Large intestine (tissue), 3 donors: ENCODE results near the gene GPC5. TPM values are rescaled to one million over a fixed set of nuclear protein-coding genes. Genes with fewer than 3 reads are reported as not detected.
"Not testable (repeated sequence)": the region's sequence is repeated elsewhere in the genome, so short reads cannot be mapped to it uniquely, and the experiment has no call there.

Experiments used
- DNase-seq, 2 donors: peaks; one replicate each; pipeline versions ENCODE4 v3.0.0 to v3.0.0-alpha.2; 2013
- H3K27ac ChIP-seq: one replicate; pipeline ENCODE4 v1.5.1; 2013; ENCODE audit warnings: low read length
- H3K27me3 ChIP-seq: 2 replicates; pipeline ENCODE4 v1.6.1; 2013; ENCODE audit warnings: low read length; ENCODE audit not compliant: control insufficient read depth, insufficient read depth
- H3K36me3 ChIP-seq: 2 replicates; pipeline ENCODE4 v1.6.1; 2013; ENCODE audit warnings: low read length; ENCODE audit not compliant: control insufficient read depth, insufficient read depth
- H3K4me1 ChIP-seq: one replicate; pipeline ENCODE4 v1.6.1; 2013; ENCODE audit warnings: low read length; ENCODE audit not compliant: control insufficient read depth, insufficient read depth
- H3K4me3 ChIP-seq: one replicate; pipeline ENCODE4 v1.5.1; 2013; ENCODE audit warnings: low read length
- H3K9me3 ChIP-seq: one replicate; pipeline ENCODE4 v1.6.1; 2013; ENCODE audit warnings: mild to moderate bottlenecking, low read depth, low read length, moderate library complexity; ENCODE audit not compliant: control insufficient read depth
- WGBS: methylation state at CpG from one replicate; pipeline ENCODE4 v1.1.5; 2013; ENCODE audit warnings: low lambda C conversion rate; ENCODE audit not compliant: insufficient coverage; 5-methylcytosine and 5-hydroxymethylcytosine counted together
- polyA plus RNA-seq: library from polyadenylated mRNA; unstranded; fragments of 120-200 nt; gene quantifications from one replicate; pipeline ENCODE4 v1.2.1, GENCODE V29; 2013

GPC5 gene
- polyA plus RNA-seq, 1 donor: 0.42 TPM

DNA sequence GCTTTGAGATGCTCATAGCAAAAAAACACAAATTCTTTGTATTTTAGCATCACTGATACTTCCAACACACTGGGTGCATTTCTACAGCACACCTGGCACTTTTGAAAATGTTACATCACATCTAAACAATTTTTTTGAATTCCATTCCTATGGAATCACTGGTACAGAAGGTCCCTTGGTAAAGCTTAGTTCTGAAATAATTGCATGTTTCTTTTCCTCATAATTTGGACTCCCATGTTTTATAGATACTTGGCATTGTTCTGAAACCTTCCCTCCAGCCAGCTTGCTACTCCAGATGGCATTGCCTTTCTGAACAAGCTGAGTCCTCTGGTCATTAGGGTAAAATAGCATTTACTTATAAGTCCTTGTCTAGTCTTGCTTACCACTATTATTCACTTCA lies 1346.8 kb downstream of the GPC5 start:
- Histone ChIP-seq H3K27me3 (no peaks in the 10 kb centered on the region), H3K36me3 (no peaks in the 10 kb centered on the region), H3K4me3 (no peak overlapping the region)

DNA sequence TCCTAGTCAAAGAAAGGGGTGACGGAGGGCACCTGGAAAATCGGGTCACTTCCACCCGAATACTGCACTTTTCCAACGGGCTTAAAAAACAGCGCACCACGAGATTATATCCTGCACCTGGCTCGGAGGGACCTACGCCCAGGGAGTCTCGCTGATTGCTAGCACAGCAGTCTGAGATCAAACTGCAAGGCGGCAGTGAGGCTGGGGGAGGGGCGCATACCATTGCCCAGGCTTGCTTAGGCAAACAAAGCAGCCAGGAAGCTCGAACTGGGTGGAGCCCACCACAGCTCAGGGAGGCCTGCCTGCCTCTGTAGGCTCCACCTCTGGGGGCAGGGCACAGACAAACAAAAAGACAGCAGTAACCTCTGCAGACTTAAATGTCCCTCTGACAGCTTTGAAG lies 1354.3 kb downstream of the GPC5 start:
- H3K27ac ChIP-seq, H3K27me3 ChIP-seq, H3K4me1 ChIP-seq, H3K9me3 ChIP-seq, H3K36me3 ChIP-seq, H3K4me3 ChIP-seq, DNase-seq: not testable (repeated sequence)
- WGBS: no CpG with 5 or more reads among the region's 12 CpGs

More for the DNA sequence above, 1346.8 kb downstream of the GPC5 start:
- Histone ChIP-seq H3K27ac (no peak overlapping the region), H3K9me3 (no peaks in the 10 kb centered on the region), H3K4me1 (no peaks in the 10 kb centered on the region)
- DNase-seq: no peak

DNA sequence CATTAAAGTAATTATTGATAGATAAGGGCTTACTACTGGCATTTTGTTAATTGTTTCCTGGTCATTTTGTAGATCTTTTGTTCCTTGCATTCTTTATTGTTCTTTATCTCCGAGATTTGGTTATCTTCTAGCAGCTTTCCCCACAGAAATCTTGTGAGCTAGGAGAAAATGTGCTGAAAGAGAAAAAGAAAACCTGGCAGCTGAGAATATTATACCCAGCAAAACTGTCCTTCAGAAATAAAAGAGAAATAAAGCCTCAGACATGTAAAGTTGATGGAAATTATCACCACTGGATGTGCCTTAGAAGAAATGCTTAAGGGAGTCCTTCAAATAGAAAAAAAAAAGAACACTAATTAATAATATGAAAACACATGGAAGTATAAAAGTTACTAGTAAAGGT lies 1363.3 kb downstream of the GPC5 start:
- Histone ChIP-seq H3K36me3 (no peaks in the 10 kb centered on the region), H3K27me3 (no peaks in the 10 kb centered on the region), H3K4me3 (no peak overlapping the region), H3K4me1 (no peaks in the 10 kb centered on the region), H3K27ac (no peak overlapping the region), H3K9me3 (peaks cover 9% of the 10 kb centered on the region)
- 100% methylated on average over 1 of the region's 1 CpG for WGBS
- no peak for DNase-seq

DNA sequence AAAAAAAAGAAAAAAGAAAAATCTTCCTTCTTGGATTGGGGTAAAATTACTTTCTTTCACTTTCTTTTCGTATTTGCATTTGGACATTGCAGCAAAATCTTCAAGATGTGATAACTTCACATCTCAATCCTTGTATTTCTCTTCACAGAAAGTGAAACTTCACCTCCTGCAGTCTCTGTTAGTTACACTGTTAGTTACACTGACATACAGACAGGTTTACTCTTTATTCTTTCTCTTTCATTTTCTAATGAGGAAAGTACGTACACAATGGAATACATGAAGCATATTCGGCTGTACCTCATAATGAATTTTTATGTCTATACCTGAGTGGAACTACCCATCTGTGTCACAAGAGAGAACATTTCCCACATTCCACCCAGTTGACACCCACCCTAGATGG lies 1369.0 kb downstream of the GPC5 start:
- Histone ChIP-seq H3K4me1 (no peaks in the 10 kb centered on the region), H3K27ac (no peak overlapping the region), H3K4me3 (no peak overlapping the region), H3K36me3 (no peaks in the 10 kb centered on the region), H3K9me3 (no peaks in the 10 kb centered on the region), H3K27me3 (no peaks in the 10 kb centered on the region)
- peak in 1 of 2 donors; percentile 28 for DNase-seq
- WGBS: 67% methylated on average over 3 of the region's 3 CpGs

DNA sequence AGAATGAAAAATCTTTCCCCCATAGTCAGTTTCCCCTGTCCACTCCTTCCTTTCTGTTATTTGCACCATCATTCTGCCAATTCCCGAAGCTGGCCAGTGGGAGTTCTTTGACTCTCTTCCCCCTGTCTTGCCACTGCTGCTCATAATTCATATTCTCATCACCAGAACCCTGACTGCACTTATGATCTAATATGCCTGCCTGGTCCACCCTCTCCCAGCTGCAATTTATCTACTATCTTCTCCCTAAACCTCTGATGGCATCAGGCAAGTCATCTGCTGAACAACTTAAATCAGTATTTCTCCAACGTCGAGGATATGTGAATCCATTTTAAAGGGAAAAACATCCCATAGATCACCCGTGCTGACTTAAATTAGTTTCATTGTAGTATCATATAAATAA lies 1370.2 kb downstream of the GPC5 start:
- no peak overlapping the region for H3K4me3 ChIP-seq
- 88% methylated on average over 3 of the region's 4 CpGs for WGBS
- no peaks in the 10 kb centered on the region for H3K27me3 ChIP-seq
- no peaks in the 10 kb centered on the region for H3K4me1 ChIP-seq
- no peaks in the 10 kb centered on the region for H3K36me3 ChIP-seq
- DNase-seq: no peak
- no peaks in the 10 kb centered on the region for H3K9me3 ChIP-seq
- no peak overlapping the region for H3K27ac ChIP-seq

DNA sequence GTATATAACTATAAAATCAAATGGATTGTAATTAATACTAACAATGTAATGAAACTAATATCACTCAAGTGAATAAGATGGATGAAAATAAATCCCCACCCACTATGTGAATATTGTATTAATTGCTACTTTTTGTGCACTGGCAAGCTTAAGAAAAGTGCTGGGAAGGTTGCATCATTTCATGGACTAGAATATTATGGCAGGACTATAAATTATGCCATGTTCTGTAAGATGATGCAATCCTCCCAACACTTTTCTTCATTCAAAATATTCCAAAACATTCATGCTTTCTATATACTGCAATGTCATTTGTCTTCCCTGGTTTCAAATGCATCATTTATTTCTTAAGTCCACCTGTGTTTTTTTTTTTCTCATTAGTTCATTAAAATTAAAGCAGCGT lies 1370.6 kb downstream of the GPC5 start:
- Histone ChIP-seq H3K9me3 (no peaks in the 10 kb centered on the region), H3K4me1 (no peaks in the 10 kb centered on the region), H3K4me3 (no peak overlapping the region), H3K27me3 (no peaks in the 10 kb centered on the region), H3K36me3 (no peaks in the 10 kb centered on the region), H3K27ac (no peak overlapping the region)
- no peak for DNase-seq
- 100% methylated on average over 1 of the region's 1 CpG for WGBS

DNA sequence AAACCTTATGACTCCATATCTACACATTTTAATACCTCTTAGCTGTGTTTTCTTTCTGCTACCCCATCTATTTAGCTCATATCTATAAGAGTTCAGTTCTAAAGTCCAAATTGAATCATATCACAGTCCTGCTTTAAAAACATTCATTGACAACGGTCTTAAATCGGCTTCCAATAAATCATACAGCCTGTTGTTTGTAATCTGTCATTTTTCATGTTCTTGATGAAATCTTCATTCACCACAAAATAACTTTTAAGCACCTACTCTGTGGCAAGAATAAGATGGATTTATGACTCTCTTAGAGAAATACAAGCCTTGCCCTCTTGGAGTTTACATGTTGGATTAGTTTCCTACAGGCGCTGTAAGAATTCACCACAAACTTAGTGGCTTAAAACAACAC lies 1377.2 kb downstream of the GPC5 start:
- no CpG with 5 or more reads among the region's 3 CpGs for WGBS
- Histone ChIP-seq H3K9me3 (no peaks in the 10 kb centered on the region), H3K27ac (no peak overlapping the region), H3K4me3 (no peak overlapping the region), H3K36me3 (no peaks in the 10 kb centered on the region), H3K4me1 (no peaks in the 10 kb centered on the region), H3K27me3 (no peaks in the 10 kb centered on the region)
- DNase-seq: peak in 1 of 2 donors; percentile 26

DNA sequence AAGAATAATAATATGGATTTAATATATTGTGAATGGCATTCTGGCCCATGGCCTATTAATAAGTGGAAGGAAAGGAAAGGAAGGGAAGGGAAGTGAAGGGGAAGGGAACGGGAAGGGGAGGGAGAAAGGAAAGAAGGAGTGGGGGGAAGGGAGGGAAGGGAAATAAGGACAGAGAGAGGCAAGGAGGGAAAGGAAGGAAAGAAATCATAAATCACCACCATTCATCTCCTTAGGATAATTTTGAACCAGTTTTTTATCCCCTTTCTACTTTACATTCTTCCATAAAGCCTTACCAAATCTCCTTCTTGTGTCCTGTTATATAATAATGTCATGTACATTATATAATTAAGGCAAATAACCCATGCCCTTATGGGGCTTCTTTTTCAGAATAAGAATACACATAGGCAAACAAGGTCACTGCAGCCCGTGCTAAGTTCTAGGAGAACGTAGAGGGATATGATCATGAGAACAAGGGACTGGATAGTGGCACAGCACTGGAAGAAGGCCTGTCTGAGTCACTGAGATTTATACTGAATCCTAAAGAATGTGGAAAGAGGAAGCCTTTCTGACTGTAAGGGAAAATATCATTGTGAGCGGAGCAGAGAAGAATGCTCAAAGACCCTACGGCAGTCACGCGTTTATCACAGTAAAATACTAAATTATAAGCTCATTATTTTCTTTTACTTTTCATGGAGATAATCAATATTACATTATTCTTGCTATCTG lies 1383.7 kb downstream of the GPC5 start:
- Histone ChIP-seq H3K4me1 (no peaks in the 10 kb centered on the region), H3K4me3 (no peak overlapping the region), H3K27ac (no peak overlapping the region), H3K27me3 (no peaks in the 10 kb centered on the region), H3K9me3 (no peaks in the 10 kb centered on the region), H3K36me3 (no peaks in the 10 kb centered on the region)
- 100% methylated on average over 1 of the region's 7 CpGs for WGBS
- DNase-seq: no peak

DNA sequence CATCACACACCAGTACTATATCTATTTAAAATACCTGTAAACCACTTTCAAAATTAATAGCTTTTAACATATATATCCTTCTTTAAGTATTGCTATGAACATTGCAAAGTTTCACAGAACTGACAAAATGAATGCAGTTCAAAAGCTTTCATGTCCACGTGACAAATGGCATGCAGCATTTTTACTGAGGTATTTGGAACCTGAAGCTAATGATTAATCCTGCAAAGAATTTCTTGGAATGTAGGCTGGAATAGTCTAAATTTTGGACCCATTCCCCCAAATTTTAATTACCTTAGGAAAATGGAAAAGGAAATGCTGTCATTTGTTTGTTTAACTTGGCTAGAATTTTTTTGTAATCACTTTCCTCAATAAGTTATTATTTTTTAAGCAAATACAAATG lies 1404.4 kb downstream of the GPC5 start:
- Histone ChIP-seq H3K36me3 (no peaks in the 10 kb centered on the region), H3K27ac (no peak overlapping the region), H3K9me3 (no peaks in the 10 kb centered on the region), H3K27me3 (no peaks in the 10 kb centered on the region), H3K4me3 (no peak overlapping the region), H3K4me1 (no peaks in the 10 kb centered on the region)
- DNase-seq: no peak
- WGBS: no CpG with 5 or more reads among the region's 1 CpG

DNA sequence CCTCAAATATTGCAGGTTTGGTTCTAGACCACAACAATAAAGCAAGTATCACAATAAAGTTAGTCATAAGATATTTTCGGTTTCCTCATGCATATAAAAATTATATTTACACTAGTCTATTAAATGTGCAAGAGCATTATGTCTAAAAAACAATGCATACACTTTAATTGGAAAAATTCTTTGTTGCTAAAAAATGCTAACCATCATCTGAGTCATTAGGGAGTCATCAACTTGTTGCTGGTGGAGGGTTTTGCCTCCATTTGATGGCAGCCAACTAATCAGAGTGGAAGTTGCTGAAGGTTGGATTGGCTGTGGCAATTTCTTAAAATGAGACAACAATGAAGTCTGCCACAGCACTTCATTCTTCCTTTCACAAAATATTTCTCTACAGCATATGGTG lies 1405.9 kb downstream of the GPC5 start:
- DNase-seq: no peak
- H3K4me3 ChIP-seq: no peak overlapping the region
- H3K9me3 ChIP-seq: no peaks in the 10 kb centered on the region
- no peaks in the 10 kb centered on the region for H3K4me1 ChIP-seq
- H3K27ac ChIP-seq: no peak overlapping the region
- H3K27me3 ChIP-seq: no peaks in the 10 kb centered on the region
- no peaks in the 10 kb centered on the region for H3K36me3 ChIP-seq
- WGBS: 100% methylated on average over 1 of the region's 1 CpG

DNA sequence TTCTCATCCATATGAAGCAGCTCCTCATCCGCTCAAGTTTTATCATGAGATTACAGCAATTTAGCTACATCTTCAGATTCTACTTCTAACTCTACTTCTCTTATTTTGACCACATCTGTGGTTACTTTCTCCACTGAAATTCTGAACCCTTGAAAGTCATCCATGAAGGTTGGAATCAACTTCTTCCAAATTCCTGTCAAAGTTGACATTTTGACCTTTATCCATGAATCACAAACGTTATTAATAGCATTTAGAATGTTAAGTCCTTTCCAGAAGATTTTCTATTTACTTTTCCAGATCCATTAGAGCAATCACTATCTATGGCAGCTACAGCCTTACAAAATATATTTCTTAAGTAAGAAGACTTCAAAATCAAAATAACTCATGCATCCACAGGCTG lies 1406.5 kb downstream of the GPC5 start:
- Histone ChIP-seq H3K27me3 (no peaks in the 10 kb centered on the region), H3K4me3 (no peak overlapping the region), H3K9me3 (no peaks in the 10 kb centered on the region), H3K27ac (no peak overlapping the region), H3K4me1 (no peaks in the 10 kb centered on the region), H3K36me3 (no peaks in the 10 kb centered on the region)
- WGBS: 94% methylated on average over 2 of the region's 2 CpGs
- DNase-seq: no peak
